ENCODE measurements around the gene PKD1.

DNA sequence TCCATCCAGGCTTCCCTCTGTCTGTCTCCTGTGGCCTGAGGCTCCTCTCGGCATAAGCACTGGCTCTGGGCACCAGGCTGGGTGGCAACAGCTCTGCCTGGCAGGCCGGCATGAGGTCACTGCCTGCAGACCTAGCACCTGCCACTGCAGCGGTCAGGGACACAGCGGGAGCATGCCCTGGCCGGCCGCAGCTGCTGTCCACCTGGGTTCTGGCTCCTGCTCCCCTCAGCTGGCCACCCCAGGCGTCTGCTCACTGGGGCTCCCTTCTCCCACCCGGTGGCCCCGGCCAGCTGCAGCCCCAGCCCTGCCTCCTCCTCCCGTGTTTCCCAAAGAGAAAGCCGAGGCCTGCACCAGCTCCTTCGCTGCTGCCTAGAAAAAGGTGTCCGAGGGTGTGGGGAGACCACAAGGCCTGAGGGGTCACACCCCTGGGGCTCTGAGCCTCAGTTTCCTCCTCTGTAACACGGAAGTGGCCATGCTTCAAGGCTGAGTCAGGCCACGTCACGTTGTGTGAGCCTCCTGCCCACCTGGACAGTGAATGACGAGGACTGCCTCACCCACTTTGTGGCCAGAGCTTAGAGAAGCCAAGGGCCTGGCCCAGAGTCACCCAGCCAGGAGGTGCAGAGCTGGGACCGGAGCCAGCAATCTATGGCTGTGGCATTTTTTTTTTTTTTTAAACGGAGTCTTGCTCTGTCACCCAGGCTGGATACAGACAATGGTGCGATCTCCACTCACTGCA lies 94.7 kb downstream of the PKD1 start:
- no peak for TF ChIP-seq CTCF (IDR thresholded peaks at IDR 0.05; ENCODE audit: poor library complexity)
- TF ChIP-seq EZH2 (IDR thresholded peaks at IDR 0.05; ENCODE audit: borderline replicate concordance), result no peak
- TF ChIP-seq EZH2phosphoT487 (IDR thresholded peaks at IDR 0.05; ENCODE audit: low read depth, severe bottlenecking, unreplicated experiment), result no peak
